Skeletal muscle satellite cell (primary cell): ENCODE measurements around the gene SH3PXD2B.
A peak's percentile ranks its signal among the peaks of the same experiment; 100 is the strongest.

Experiments
- H3K27me3 ChIP-seq: 2 replicates; pipeline ENCODE4 v1.7.0; 2013; ENCODE audit warnings: low read length; ENCODE audit not compliant: control insufficient read depth, insufficient read depth
- H3K36me3 ChIP-seq: 2 replicates; pipeline ENCODE4 v1.7.0; 2013; ENCODE audit warnings: mild to moderate bottlenecking, control low read depth, low read length; ENCODE audit not compliant: insufficient read depth
- H3K4me1 ChIP-seq: 2 replicates; pipeline ENCODE4 v1.7.0; 2013; ENCODE audit warnings: low read length; ENCODE audit not compliant: control insufficient read depth, insufficient read depth
- H3K4me2 ChIP-seq: 2 replicates; pipeline ENCODE4 v1.7.0; 2013; ENCODE audit warnings: mild to moderate bottlenecking, low read length
- H3K4me3 ChIP-seq: 2 replicates; pipeline ENCODE4 v1.7.0; 2013; ENCODE audit warnings: low read length
- H3K9ac ChIP-seq: 2 replicates; pipeline ENCODE4 v1.7.0; 2013; ENCODE audit warnings: mild to moderate bottlenecking, low read depth, low read length, moderate library complexity
- H3K9me3 ChIP-seq: replicated peaks from 2 replicates; pipeline ENCODE4 v1.7.0; 2013; ENCODE audit warnings: mild to moderate bottlenecking, control low read depth, low read length

SH3PXD2B gene

DNA sequence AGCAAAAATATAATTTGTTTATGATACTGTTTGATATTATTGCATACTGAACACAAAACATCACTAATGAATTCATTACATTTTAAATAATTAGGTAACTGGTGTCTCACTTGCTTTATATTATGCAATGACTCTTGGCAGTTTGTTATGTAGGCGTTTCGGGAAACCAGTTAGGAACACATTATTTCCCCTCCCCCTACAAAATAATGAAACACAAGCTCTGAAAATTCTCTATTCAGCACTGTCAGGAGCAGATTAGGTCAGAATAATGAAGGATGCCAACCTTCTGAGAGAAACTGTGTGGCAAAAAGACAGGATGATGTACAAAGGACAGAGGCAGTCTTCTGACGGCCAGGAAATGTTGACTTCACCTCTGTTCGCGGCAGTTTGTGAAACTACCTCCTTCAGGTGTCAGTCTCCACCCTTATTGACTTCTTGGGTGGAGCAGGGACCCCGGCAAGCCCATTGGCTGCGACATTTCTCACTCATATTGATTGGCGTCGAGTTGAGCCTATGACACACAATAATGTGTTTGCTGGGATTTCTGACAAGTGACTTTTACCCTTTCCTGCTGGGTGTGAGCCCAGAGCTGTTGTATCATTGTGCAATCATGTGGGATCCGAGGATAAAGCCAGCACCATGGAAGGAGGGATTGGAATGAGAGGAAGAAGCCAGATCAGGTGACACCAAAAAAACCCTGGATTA lies 33.9 kb downstream of the SH3PXD2B start:
- H3K4me1 ChIP-seq, result peaks cover 42% of the 10 kb centered on the region
- H3K4me3 ChIP-seq, result no peak overlapping the region
- H3K4me2 ChIP-seq, result peak overlapping the region; percentile 27
- no peaks in the 10 kb centered on the region for H3K9me3 ChIP-seq
- no peaks in the 10 kb centered on the region for H3K27me3 ChIP-seq
- H3K9ac ChIP-seq, result no peak overlapping the region
- peaks cover 42% of the 10 kb centered on the region for H3K36me3 ChIP-seq

DNA sequence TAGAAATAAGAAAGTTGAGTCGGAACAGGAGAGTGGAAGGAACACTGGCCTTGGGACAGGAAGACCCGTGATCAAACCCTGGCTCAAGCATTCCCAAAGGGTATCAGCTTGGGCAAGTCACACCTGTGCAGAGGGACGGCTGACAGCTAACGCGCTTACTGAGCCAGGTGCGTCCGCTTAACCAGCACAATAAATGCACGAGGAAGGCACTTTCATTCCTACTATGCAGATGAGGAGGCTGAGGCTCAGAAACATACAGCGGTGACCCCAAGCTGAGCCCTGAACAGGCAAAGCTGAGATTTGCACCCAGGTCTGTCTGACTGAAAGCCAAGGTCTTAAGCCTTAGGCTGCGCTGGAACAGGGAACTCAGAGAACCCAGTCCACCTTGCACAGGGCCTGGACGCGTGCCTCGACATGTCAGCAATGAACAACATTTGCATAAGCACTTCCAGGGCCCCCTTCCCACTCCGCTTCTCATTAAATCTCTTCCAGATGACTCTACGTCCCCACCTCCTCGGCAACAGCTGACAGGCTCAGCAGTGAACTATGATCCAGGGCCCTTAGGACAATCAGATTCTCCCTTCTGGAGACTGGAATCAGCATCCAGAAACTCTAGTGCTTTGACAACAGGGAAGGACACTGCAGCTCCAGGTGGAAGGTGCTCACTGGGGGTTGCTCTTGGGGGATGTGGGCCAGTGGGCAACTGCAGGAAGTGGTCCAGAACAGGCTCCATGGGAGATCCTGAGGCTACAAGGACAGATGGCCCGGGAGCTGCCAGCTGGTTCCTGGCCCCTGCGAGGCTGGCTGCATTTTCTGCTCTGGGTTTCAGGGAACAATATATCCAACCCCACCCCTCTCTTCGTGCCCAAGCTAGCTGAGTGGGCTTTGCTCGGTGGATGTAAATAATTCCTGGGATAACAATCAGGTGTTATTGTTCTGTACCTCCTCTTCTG lies 35.2 kb downstream of the SH3PXD2B start:
- H3K4me2 ChIP-seq, result peak overlapping the region; percentile 69
- H3K36me3 ChIP-seq, result peaks cover 47% of the 10 kb centered on the region
- H3K27me3 ChIP-seq, result no peaks in the 10 kb centered on the region
- H3K4me1 ChIP-seq, result peaks cover 53% of the 10 kb centered on the region
- H3K9me3 ChIP-seq, result no peaks in the 10 kb centered on the region
- peak overlapping the region; percentile 22 for H3K4me3 ChIP-seq
- H3K9ac ChIP-seq, result peak overlapping the region; percentile 57

DNA sequence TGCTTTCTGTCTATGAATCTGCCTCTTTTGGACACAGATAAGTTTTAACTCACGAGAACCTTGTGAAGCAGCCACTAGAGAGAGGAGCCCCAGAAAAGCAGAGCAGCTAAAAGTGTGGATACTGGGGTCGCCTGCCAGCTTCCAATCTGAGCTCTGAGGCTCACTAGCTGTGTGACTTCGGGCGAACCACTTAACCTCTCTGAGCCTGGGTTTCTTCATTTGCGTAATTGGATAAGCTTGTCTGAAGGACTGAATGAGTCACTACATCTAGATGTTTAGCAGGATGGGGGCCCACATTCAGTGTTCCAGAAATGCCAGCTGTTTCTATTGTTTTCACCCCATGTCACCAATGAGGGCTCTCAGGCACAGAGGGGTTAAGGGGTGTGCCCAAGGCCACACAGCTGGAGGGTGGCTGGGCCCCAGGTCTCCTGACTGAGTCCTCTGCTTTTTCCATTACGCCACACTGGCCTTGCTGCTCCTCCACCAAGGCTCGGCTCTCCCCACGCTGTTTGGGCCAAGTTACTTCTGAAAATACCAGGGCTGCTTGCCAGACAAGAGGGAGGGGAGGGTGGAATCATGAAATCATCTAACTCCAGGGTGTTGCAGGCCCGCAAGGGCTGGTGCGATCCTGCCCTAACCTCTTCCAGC lies 36.2 kb downstream of the SH3PXD2B start:
- Histone ChIP-seq H3K27me3 (no peaks in the 10 kb centered on the region), H3K4me2 (peak overlapping the region; percentile 69), H3K9ac (peak overlapping the region; percentile 57), H3K4me1 (peaks cover 62% of the 10 kb centered on the region), H3K4me3 (no peak overlapping the region), H3K9me3 (no peaks in the 10 kb centered on the region), H3K36me3 (peaks cover 48% of the 10 kb centered on the region)

DNA sequence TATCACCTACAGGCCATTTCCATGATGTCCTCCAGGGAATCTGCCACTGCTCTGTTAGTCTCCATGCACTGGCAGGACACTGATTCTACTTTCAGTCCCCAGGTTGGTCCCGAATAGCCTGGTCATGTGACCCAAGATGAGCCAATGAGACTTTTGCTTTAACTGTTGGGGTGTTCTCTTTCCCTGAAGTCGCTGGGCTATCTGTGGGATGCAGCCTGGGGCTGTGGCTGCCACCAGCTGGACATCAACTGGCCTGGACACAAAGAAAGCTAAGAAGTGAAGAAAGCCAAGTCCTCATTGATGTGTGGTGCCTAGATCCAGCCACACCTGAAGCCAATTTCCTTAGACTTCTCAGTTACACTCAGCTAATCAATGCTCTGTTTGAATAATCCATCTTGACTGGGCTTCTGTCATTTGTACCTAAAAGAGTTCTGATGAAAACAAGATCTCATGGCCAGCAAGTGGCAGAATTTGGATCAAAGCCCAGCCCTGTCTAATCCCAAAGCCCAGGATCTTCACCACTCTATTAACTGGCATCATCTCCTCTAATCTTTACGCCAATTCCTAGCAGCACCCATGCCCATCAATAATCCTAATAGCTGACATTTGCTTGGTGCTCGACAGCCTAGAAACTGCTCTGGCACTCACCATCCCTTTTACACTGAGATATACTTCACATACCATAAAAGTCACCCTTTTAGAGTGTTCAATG lies 37.0 kb downstream of the SH3PXD2B start:
- H3K9me3 ChIP-seq, result no peaks in the 10 kb centered on the region
- H3K4me1 ChIP-seq, result peaks cover 70% of the 10 kb centered on the region
- no peak overlapping the region for H3K4me2 ChIP-seq
- peak overlapping the region; percentile 57 for H3K9ac ChIP-seq
- no peak overlapping the region for H3K4me3 ChIP-seq
- no peaks in the 10 kb centered on the region for H3K27me3 ChIP-seq
- H3K36me3 ChIP-seq, result peaks cover 40% of the 10 kb centered on the region

DNA sequence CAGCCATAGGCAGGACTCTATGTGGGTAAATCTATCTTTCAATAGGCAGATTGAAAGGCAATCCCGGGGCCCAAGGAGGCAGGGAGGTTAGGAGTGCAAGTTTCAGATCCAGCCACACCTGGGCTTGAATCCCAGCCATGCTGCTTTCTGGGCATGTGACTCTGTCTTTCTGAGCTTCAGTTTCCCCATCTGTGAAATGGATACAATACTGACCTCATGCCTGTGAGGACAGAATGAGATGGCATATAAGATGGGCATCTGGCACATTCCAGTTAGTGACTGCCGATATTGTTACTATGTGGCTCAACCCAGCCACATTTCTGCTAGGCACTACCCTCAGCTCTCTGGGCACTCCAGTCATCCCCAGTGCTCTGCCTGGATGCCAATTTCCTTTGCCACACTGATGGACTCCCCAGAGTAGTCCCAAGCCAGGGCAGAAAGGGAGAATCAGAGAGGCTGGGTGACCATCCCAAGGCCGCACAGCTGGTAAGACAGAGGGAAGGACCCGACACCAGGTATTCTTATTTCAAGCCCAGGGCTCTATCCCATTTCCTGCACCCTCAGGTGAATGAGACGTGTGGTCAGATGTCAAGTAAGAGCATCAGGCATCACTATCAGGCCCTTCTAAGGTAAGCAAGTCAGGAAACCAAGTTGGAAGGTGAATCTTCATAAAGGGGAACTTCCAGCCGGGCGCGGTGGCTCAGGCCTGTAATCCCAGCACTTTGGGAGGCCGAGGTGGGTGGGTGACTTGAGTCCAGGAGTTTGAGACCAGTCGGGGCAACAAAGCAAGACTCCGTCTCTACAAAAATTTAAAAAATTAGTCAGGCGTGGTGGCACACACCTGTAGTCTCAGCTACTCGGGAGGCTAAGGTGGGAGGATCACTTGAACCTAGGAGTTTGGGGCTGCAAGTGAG lies 38.7 kb downstream of the SH3PXD2B start:
- Histone ChIP-seq H3K27me3 (no peaks in the 10 kb centered on the region), H3K4me1 (peaks cover 62% of the 10 kb centered on the region), H3K4me3 (no peak overlapping the region), H3K9ac (no peak overlapping the region), H3K36me3 (peaks cover 29% of the 10 kb centered on the region), H3K9me3 (no peaks in the 10 kb centered on the region), H3K4me2 (no peak overlapping the region)

DNA sequence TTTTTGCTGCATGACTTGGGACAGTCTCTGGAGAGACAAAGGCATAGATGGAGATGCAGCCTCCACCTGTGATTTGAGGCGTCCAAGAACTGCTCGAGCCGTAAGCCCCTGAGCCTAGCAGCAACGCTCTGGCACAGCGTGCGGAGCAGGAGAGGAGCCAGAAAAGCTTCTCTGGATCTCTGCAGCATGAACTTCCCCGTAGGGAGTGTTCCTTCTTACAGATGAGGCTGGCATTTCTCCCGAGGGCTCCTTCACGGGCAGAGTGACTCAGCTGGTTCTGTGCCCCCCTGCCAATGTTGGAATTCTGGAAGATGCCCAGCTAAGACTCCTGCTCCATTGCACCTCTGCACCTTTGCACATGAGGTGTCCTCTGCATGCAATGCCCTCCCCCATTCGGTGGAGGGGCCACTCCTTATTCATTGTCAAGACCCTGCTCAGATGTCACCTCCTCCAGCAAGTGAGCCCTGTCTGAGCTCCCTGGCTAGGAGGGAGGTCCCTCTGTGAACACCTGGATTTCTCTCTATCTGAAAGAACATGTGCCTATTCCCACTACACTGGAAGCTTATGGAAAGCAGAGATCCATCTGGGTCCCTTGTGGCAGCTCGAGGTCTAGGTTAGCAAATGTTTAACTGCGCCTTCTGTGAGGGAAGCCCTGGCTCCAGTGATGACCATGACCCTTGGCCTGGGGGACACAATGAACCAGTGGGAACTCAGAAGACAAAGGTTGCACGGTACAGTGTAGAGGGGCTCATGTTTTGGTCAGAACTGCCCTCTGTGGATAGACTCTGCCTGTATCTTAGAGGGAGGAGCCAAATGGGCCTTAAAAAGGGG lies 39.6 kb downstream of the SH3PXD2B start:
- H3K4me1 ChIP-seq, result peaks cover 53% of the 10 kb centered on the region
- no peak overlapping the region for H3K4me3 ChIP-seq
- H3K36me3 ChIP-seq, result peaks cover 25% of the 10 kb centered on the region
- no peak overlapping the region for H3K4me2 ChIP-seq
- no peak overlapping the region for H3K9ac ChIP-seq
- no peaks in the 10 kb centered on the region for H3K9me3 ChIP-seq
- H3K27me3 ChIP-seq, result no peaks in the 10 kb centered on the region

DNA sequence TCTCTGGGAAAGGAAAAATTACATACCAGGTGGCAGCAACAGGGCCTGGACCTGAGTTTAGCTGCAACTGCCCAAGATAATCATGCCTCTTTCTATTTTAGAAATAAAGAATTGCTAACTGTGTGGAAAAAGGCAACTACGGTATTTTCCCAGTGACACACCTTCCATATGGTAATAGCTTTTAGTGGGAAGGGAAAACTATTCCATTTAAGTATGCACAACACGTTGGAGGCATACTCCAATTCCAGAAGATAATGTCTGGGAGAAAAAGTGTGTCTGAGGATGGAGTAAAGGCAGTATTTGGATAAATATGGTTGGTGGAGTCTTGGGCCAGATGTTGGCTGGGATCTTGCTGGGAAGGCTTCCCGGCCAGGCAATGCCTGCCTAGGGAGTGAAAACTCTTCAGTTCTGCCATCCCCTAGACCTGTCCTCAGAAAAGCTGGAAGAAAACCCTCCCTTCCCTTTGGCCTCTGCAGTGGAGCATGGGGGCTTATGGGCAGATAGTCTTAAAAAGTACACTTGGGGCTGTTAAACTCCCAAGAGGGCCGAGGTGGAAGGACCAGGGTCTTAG lies 40.6 kb downstream of the SH3PXD2B start:
- H3K9me3 ChIP-seq, result no peaks in the 10 kb centered on the region
- peaks cover 42% of the 10 kb centered on the region for H3K4me1 ChIP-seq
- H3K4me2 ChIP-seq, result no peak overlapping the region
- H3K27me3 ChIP-seq, result no peaks in the 10 kb centered on the region
- no peak overlapping the region for H3K9ac ChIP-seq
- H3K4me3 ChIP-seq, result no peak overlapping the region
- H3K36me3 ChIP-seq, result peaks cover 18% of the 10 kb centered on the region

DNA sequence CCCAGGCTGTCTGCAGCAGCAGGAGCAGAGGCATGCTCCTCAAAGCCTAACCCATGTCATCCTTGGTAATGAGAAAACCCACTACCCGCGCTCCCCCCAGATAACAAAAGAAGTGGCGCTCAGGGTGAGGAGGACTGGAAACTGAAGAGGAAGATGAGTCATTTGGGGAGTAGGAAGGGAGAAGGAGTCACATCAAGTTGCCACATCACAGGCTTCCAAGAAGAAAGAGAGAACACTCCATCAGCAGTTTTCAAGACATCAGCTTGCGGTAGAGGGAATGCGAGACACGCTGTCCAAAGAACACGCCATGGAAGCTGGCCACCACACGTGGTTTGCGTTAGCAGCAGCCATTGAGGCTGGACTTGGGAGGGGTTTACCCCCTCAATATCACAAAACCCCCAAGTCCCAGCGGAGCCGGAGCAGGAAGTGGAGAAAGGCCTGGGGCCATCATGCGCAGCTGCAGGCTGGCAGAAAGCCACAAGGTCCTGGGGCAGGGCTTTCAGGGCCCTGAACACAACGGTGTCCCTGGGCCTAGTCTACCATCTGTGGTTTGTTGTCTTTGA lies 41.5 kb downstream of the SH3PXD2B start:
- H3K4me3 ChIP-seq, result no peak overlapping the region
- peaks cover 33% of the 10 kb centered on the region for H3K4me1 ChIP-seq
- H3K36me3 ChIP-seq, result peaks cover 17% of the 10 kb centered on the region
- no peak overlapping the region for H3K9ac ChIP-seq
- H3K4me2 ChIP-seq, result peak overlapping the region; percentile 29
- H3K27me3 ChIP-seq, result no peaks in the 10 kb centered on the region
- H3K9me3 ChIP-seq, result no peaks in the 10 kb centered on the region

DNA sequence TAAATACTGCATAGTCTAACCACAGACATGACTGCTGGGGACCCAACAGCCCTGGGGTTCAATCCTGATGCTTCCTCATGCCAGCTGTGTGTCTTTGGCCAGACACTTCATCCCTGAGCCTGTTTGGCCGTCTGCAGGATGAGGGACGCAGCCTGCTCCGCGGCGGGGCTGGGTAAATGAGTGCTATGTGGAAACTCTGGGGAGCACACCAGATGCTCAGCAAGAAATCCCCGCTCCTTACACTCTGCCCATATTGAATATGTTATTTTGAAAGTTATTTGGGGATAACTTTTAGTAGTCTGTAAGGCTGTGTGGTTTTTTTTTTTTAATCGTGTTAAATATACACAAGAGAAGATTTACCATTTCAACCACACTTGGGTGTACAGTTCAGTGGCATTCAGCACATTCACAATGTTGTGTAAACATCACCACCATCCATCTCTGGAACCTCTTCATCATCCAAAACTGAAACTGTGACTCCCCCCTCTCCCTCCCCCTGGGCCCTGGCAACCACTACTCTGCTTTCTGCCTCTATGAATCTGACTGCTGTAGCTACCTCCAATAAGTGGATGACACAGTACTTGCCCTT lies 42.7 kb downstream of the SH3PXD2B start:
- H3K4me2 ChIP-seq, result no peak overlapping the region
- peaks cover 19% of the 10 kb centered on the region for H3K36me3 ChIP-seq
- H3K9me3 ChIP-seq, result no peaks in the 10 kb centered on the region
- H3K9ac ChIP-seq, result no peak overlapping the region
- H3K4me3 ChIP-seq, result no peak overlapping the region
- no peaks in the 10 kb centered on the region for H3K27me3 ChIP-seq
- H3K4me1 ChIP-seq, result peaks cover 28% of the 10 kb centered on the region
